NCI-H2196 treated with DMSO at 0.1 percent for 48 hours (cell line): Measurements from ENCODE around the gene ANKRD34C.
A peak's percentile ranks its signal among the peaks of the same experiment; 100 is the strongest.
"Not testable (repeated sequence)": the region's sequence is repeated elsewhere in the genome, so short reads cannot be mapped to it uniquely, and the experiment has no call there.

Source experiments
- DNase-seq: peaks from one replicate; lab custom pipeline; 2025; ENCODE audit not compliant: unreplicated experiment; lab: John Stamatoyannopoulos, UW

The ANKRD34C gene

GRCh38 chr15:79310985-79311900 lies 28.7 kb downstream of the ANKRD34C start, which contains the start of gene TMED3:
TSS of gene TMED3 (plus strand) at chr15:79311112. CDS start at chr15:79311250, 138 bp downstream.
- DNase-seq, result peak; percentile 35

GRCh38 chr15:79311901-79312553 lies 29.5 kb downstream of the ANKRD34C start:
- no peak for DNase-seq

GRCh38 chr15:79314186-79314585 lies 31.7 kb downstream of the ANKRD34C start:
- DNase-seq, result no peak

- no peak for DNase-seq
Observed at GRCh38 chr15:79314811-79315210, 32.3 kb downstream of the ANKRD34C start.

GRCh38 chr15:79315623-79316328 lies 33.3 kb downstream of the ANKRD34C start:
- no peak for DNase-seq

- no peak for DNase-seq
Observed at GRCh38 chr15:79316864-79317263, 34.3 kb downstream of the ANKRD34C start.

- DNase-seq, result not testable (repeated sequence)
Observed at GRCh38 chr15:79319973-79320372, 37.5 kb downstream of the ANKRD34C start.

- DNase-seq, result no peak
Observed at GRCh38 chr15:79321876-79322275, 39.4 kb downstream of the ANKRD34C start.

GRCh38 chr15:79322306-79322705 lies 39.8 kb downstream of the ANKRD34C start:
- DNase-seq, result no peak

- DNase-seq, result no peak
Observed at GRCh38 chr15:79322945-79323344, 40.4 kb downstream of the ANKRD34C start.

GRCh38 chr15:79329171-79329611 lies 46.7 kb downstream of the ANKRD34C start:
- no peak for DNase-seq
